GM18517 (cell line): Measurements from ENCODE around the gene KIF19.

Source experiments
- ATAC-seq: cut with Tn5 transposase; IDR thresholded peaks from one replicate; pipeline ENCODE4 v1.9.1; 2021; ENCODE audit warnings: mild to moderate bottlenecking, moderate library complexity; ENCODE audit not compliant: unreplicated experiment

Gene KIF19

DNA sequence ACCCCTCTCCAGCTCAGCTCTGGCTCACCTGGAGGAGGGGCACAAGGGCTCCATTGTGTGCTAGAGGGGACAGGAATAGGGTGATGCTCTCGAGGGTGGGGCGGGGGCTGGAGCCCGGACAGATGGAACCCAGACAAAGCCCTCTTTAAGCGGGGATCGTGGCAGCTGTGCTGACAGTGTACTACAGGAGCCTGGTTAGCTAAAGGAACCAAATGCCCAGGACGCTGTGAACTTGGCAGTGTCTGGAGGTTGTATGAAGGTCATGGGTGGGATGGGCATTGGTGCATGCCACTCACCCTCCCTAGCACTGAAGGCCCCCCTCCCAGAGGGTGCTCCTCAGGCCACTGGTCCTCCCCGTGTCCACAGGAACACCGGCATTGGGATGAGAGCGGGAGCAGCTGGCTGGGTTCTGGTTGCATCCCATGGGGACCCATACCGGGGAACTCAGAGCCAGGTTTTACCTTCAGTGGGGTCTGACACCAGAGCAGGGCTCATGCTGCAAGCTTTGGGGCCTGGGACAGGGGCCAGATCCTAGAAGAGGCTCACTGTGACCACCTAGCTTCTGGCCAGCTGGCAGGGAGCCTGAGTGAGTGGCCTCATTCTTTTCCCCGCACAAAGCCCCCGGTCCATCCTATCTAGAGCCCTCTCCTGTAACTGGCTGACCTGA is 11.9 kb downstream of the KIF19 start:
- ATAC-seq = no peak

DNA sequence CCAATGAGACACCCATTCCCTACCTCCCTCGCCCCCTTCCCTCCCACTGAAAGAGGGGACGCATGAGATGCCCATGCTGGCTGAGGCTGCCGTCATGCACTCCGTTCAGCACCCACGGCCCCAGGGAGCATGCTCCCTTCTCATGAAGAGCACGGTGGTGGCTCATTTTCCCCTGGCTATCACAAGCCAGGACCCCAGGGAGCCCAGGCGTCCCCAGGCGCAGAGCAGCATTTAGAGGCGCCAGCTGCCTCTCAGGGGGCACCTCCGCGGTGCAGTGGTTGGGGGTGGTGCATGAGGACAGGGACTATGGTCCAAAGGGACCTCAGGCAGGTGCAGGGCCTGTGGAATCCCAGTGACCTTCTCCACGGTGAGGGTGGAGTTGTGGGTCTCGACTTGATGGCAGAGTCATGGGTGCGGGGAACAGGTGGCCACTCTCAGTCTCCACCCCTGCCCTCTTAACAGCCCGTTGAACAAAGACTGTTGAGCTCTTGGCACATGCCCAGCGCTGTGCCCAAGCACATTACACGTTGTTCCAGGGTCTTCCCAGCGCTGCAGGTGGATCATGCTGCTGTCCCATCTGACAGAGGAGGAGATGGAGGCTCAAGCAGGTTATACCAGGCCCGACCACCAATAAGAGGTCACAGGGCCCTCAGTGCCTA is 13.6 kb downstream of the KIF19 start:
- no peak for ATAC-seq

DNA sequence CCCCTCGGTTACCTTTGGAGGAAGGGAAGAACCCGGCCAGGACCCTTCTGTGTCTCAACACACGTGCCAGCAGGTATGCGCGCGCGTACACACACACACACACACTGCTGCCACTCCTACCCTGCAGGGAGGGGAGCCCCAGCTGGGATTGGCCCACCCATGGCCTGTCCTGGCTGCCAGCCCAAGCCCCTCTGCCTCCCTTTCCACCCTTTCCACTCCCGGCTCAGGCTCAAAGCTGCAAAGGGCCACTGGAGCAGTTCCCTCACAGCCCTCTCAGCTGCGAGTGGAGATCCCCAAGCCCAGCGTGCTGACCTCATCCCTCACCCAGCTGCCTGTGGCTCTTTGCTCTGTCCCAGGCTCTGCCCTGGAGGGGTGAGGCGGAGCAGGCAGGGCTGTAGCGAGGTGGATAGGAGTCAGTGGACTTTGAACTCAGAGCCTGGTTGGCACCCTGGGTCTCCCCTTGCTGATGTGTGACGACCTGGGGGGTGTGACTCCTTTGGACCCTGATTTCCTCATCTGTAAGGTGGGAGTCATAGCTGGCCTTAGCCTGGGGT is 14.5 kb downstream of the KIF19 start:
- no peak for ATAC-seq

DNA sequence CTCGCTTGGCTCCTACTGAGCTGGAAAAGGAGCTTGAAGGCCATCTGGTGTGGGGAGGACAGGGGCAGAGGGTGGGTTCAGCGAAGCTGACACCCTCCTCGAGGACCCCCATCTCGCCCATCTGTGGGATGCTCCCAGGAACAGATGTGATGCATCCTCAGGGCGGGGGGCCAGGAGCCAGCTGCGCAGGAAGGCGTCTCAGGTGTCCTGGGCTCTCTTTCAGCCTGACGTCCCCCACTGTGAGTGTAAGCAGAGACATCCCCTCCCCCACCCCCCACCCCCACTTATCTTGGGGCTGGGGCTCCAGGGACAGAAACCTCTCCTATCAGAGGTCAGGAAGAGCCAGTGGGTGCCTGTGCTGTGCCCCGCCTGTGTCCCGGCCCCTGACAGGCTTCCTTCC is 16.2 kb downstream of the KIF19 start:
- no peak for ATAC-seq

DNA sequence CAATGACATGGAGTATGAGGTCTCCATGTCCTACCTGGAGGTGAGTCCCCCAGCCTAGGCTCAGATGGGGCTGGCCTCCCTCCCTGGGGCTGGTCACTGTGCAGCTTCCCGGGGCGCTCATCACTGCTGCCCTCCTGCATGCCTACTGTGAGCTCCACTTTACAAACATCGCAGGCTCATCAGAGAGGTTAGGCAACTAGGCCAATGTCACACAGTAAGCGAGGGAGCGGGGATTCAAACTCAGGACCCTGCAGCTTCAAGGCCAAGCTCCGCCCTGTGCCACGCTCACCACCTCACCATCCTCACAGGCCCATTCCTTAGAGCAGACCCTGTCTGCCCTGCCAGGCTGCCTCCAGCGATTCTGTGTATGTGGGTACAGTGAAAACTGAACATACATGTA is 17.1 kb downstream of the KIF19 start:
- ATAC-seq = no peak

DNA sequence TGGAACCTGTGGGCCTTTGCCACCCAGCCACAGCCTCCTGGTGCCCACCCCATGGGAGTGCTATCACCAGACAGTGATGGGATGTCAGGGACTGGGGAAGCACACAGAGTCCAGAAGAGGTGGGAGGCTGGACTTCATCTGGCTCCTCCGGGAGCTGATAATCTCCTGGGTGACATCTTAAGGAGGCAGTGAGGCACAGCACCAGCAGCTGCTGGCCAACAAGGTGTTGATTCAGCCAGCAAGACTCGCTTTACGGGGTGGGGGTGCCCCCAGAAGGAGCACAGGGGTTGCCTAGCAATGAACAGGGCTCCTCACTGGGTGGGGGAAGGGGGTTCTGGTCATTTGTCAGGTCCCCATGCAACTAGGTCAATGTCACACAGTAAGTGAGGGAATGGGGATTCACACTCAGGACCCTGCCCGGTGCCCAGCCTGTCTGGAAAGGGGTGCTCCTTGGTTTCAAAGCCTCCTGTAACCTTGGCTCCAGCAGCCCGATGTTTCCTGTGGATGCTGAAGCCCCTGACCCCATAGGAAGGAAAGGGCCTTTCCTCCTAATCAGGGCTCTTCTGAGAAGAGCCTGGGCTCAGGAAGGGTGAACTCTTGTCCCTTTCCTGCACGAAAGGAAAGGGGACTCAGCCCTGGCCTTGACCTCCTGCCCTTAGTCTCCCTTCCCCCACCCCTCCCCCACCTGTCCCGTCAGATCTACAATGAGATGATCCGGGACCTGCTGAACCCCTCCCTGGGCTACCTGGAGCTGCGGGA is 17.7 kb downstream of the KIF19 start:
- no peak for ATAC-seq

DNA sequence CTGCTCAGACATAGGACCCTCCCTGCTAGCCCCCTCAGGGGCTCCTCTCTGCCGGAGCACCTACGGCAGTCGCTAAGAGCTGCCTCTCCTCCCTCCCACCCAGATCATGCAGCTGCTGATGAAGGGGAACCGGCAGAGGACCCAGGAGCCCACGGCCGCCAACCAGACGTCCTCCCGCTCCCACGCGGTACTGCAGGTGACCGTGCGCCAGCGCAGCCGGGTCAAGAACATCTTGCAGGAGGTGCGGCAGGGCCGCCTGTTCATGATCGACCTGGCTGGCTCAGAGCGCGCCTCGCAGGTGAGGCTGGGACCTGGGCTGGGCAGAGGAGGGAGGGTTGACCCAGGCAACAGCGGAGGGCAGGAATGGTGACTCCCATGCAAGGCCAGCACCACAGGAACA is 18.6 kb downstream of the KIF19 start:
- no peak for ATAC-seq

DNA sequence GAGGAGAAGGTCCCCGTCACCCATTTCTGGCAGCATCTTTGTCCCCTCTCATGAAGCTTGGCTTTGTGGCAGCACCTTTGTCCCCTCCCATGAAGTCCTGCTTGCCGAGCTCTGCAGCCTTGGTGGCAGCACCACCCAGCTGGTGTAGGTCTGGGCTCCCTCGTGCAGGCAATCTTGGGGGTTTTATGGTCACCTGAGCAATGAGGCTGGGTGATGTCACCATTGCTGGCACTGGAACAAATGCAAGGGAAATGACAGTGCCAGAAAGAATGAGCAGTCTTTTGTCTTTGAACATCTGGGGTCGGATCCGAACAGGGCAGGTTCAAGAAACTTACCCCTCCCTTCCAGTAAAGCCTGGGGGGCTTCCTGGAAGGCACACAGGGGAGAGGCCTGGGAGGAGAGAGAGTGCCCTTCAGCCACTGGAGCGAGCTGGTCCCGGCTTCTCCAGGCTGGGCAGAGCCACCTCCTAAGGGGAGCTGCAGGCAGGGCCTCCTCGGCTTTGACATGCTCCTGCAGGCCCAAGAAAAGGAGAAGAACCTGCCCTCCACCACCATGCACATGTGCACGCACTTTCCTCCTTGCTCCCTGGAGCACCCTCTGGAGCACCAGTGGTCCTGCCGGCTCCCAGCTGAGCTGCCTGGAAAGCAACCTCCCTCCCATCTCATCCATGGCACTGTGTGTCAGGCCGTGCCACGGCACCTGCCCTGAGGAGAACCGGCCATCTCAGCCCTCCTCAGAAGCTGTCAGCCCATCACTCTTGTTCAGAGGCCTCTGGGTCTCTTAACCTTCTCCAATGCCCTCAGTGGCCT is 19.6 kb downstream of the KIF19 start:
- no peak for ATAC-seq

DNA sequence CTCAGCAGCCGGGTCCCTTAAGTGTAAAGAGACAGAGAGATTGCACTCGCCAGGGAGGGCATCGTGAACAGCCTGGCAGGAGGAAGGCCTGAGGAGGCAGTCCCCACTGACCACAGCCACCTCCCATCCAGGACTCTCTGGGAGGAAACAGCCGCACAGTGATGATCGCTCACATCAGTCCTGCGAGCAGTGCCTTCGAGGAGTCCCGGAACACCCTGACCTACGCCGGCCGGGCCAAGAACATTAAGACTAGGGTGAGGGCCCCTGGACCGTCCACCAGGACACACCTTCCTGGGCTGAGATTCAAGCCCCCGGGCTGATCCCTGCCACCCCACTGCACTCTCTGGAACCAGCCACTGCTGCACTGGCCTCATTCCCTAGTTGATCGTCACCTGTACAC is 21.6 kb downstream of the KIF19 start:
- ATAC-seq = no peak

DNA sequence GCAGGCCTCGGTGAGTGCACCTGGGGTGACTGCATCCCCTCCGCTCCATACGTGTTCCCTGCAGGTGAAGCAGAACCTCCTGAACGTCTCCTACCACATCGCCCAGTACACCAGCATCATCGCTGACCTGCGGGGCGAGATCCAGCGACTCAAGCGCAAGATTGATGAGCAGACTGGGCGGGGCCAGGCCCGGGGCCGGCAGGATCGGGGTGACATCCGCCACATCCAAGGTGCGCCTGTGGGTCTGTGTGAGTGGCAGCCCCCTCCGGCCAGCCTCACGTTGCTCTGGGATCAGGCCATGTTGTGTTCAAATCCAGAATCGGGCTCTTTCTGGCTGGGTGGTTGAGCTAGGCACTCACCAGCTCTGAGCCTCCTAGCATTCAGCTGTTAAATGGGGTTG is 23.1 kb downstream of the KIF19 start:
- no peak for ATAC-seq

DNA sequence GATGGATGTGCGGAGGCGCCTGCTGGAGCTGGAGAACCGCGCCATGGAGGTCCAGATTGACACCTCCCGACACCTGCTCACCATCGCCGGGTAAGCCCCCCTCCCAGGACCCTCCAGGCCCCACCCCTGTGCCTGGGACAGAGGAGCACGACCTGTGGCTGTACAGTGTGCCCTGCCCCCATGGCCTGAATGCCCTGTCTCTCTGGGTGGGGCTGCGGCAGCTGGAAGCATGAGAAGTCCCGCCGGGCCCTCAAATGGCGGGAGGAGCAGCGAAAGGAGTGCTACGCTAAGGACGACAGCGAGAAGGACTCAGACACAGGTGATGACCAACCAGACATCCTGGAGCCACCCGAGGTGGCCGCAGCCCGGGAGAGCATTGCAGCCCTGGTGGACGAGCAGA is 24.5 kb downstream of the KIF19 start:
- no peak for ATAC-seq

DNA sequence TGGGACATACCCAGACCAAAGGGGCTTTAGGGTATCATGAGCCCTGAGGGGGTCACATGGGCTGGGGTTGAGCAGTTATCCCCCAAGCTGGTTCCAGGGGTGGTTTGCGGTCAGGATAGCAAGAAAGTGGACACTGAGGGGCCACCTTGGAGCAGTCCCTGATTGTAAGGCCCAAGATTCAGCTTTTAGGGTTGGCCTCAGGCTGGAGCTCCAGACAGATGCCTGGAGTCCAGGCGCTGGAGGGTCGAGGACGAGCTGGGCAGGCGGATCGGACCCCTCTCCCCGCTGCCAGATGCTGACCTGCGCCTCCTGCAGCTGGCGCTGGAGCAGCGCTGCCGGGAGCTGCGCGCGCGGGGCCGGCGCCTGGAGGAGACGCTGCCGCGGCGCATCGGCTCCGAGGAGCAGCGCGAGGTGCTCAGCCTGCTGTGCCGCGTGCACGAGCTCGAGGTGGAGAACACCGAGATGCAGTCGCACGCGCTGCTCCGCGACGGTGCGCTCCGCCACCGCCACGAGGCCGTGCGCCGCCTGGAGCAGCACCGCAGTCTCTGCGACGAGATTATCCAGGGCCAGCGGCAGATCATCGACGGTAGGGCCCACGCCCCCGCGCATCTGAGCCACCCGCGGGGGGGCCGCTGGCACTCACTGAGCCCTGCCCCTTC is 25.7 kb downstream of the KIF19 start:
- ATAC-seq = no peak

DNA sequence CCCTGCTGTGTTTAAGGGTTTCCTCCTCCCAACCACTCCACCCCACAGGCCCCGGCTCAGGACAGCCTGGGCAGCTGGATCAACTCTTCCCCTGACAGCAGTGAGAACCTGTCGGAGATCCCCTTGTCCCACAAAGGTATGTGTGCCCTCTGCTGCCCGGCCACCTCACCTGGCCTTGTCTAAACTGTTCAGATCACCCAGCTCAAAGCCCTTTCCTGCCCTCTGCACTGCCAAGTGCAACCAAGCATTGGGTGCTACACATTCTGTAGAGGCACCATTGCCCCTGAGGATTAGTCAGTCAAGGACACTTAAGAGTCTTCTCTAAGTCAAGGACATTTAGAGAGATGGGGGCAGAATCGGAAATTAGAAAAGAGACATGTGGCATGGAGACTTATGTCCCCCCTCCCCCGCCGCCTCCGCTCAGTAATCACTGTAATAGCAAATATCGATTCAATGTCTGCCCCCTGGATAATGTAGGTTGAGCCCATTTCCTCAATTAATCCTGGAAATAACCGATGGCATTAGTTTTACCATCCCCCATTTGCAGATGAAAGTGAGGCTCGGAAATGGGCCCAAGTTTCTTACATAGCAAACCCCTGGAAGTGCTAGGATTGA is 27.5 kb downstream of the KIF19 start:
- no peak for ATAC-seq

DNA sequence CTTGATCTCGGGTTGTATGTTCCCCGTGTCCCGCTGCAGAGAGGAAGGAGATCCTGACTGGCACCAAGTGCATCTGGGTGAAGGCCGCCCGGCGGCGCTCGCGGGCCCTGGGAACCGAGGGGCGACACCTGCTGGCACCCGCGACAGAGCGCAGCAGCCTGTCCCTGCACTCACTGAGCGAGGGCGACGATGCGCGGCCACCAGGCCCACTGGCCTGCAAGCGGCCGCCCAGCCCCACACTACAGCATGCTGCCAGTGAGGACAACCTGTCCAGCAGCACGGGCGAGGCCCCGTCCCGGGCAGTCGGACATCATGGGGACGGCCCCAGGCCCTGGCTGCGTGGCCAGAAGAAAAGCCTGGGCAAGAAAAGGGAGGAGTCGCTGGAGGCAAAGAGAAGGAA is 28.1 kb downstream of the KIF19 start:
- ATAC-seq = no peak

DNA sequence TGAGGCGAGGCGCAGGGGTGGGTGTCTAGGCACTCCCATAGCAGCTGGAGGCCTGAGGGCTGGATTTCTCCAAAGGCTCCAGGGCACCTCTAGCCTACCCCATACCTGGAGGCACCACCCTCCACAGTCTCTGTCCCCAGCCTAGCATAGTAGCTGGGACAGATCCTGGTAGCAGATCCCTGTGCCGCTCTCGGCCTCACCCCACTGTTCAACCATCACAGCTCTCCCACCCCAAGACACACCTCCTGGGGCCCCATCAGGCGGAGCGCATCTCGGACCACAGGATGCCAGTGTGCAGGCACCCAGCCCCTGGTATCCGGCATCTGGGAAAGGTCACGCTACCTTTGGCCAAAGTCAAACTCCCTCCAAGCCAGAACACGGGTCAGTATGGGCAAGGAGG is 28.5 kb downstream of the KIF19 start:
- no peak for ATAC-seq

DNA sequence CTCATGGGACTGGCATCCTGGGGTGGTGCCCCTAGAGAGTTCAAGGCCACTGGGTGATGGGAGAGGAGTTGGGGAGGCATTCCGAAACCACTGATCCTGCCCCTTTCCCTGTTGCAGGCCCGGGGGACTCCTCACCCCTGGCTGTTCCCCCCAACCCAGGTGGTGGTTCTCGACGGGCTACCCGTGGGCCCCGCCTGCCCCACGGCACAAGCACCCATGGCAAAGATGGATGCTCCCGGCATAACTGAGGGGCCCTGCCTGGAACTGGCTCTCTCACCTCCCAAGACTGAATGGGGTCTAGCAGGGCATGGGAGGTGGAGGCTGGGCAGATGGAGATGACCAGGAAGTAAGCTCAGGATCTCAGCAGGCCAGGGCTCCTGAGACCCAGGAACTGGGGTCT is 29.0 kb downstream of the KIF19 start:
- ATAC-seq = no peak

DNA sequence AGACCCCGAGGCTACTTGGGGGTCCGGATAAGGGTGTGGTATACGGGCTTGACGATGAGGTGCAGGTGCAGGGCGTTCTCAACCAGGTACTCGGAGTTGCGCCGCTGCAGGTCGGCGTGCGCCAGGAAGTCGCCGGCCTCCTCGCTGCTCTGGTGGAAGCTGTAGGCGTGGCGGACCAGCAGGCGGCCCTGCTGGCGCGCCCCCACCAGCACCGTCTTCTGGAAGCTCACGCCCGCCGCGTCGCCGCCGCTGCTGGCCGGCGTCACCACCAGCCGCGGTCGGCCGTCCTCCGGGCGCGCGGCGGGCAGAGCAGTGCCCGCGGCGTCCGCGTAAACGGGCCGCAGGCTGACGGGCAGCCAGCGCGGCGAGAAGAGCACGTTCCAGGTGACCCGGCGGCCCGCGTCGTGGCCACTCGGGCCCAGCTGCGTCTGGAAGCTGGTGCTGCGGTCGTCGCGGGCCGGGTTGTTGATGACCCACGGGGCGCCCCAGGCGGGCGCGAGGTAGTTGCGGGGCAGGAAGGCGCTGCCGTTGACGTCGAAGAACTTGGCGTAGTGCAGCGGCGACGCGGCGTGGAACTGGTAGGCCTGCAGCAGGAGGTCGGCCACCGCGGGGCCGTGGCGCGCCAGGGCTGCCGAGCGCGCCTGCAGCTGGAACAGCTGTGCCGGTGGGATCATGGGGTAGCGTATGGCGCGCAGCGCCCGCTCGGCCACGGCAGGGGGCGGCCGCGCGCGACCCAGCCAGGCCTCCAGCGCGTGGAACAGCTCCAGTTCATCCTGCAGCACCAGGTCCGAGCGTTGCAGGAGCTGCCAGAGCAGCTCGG is 30.8 kb downstream of the KIF19 start:
- ATAC-seq = no peak

DNA sequence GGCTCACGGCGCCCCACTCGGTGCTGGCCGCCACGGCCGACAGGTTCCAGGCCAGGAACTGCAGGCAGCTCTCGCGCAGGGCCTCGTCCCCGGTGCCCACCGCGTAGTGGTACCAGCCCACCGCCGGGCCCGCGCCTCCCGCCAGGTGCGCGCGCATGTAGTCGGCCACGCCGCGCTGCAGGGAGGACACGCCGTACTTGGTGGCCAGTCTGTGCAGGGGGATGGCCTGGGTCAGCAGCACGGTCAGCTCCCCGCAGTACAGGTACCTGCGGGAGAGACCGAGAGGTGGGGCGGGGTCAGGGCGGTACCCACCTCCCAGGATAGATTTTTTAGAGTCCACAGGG is 31.4 kb downstream of the KIF19 start:
- no peak for ATAC-seq

DNA sequence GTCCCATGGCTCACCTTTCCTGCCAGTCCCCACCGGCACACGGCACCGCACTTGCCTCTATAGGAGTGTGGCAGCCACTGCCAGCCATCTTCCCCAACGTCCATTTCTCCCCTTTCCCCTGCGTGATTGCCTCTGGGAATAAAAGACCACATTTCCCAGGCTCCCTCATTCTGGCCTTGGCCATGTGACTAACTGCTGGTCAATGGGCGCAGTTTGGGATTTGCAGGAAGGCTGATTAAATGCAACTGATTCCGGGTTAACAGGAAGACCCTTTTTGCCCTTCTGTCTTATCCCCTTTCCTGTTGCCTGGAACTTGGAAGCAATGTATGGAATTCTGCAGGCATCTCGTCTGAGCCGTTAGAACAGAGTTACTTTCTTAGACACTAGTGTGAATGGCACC is 32.7 kb downstream of the KIF19 start:
- no peak for ATAC-seq
